HepG2 (cell line): ENCODE measurements around the gene KCNF1. TPM values are rescaled to one million over a fixed set of nuclear protein-coding genes. Genes with fewer than 3 reads are reported as not detected.

ENCODE experiments used
- ATAC-seq: fragments of 200-7000 bp; cut with Tn5 transposase; 3 replicates; pipeline ENCODE4 v1.9.1; 2020; ENCODE audit warnings: mild to moderate bottlenecking, moderate library complexity
- BruUV-seq: library from RNA; stranded (reverse); fragments of 400-500 nt; replicated peaks from 2 replicates; lab custom pipeline; 2021; lab: Mats Ljungman, UMichigan
- CTCF ChIA-PET: fragments of 300-600 bp; formaldehyde crosslinking; extraction: SDS; loops from one replicate; lab custom pipeline; 2021; ENCODE audit warnings: low total read pairs, inconsistent platforms, low intra/inter-chr PET ratio; lab: Yijun Ruan, JAX
- POLR2A ChIA-PET: fragments of 350-600 bp; sonication (Branson Sonifier 250); formaldehyde crosslinking; loops from one replicate; lab custom pipeline; 2020; ENCODE audit warnings: antibody characterized with exemption, inconsistent platforms; lab: Yijun Ruan, JAX
- DNase-seq: peaks from one replicate; pipeline ENCODE4 v3.0.0-alpha.2; 2015; ENCODE audit warnings: low spot score
- FAIRE-seq: peaks from 3 replicates; lab custom pipeline; 2011; peaks lifted over from hg19 to GRCh38; lab: Jason Lieb, UNC
- H2AFZ ChIP-seq: one replicate; pipeline ENCODE4 v1.6.1; 2011; ENCODE audit warnings: low read length, inconsistent platforms
- H3K27ac ChIP-seq: fragments of 300-600 bp; 3 replicates; pipeline ENCODE4 v1.8.0; 2011; ENCODE audit warnings: mixed run types, mild to moderate bottlenecking, mixed read lengths, low read length, inconsistent platforms; ENCODE audit not compliant: insufficient read depth; ENCODE audit errors: extremely low read length
- H3K27me3 ChIP-seq, 2 experiments: fragments of 200-600 bp in 1 of 2; 2 replicates in 1 of 2; 3 replicates in 1 of 2; pipeline versions ENCODE4 v1.6.0 to v1.8.0; 2011; ENCODE audit warnings: low read length in 2 of 2, mild to moderate bottlenecking in 2 of 2, moderate library complexity in 2 of 2, inconsistent platforms in 1 of 2; ENCODE audit not compliant: insufficient read depth in 2 of 2, control insufficient read depth in 1 of 2
- H3K36me3 ChIP-seq, 2 experiments: fragments of 200-600 bp in 1 of 2; replicated peaks in 1 of 2; 2 replicates in 1 of 2; 3 replicates in 1 of 2; pipeline versions ENCODE4 v1.5.1 to v1.8.0; 2011; ENCODE audit warnings: low read length in 2 of 2, inconsistent platforms in 1 of 2; ENCODE audit not compliant: insufficient read depth in 2 of 2, control insufficient read depth in 1 of 2
- H3K4me1 ChIP-seq: 2 replicates; pipeline ENCODE4 v1.5.1; 2012; ENCODE audit warnings: low read length, inconsistent platforms; ENCODE audit not compliant: insufficient read depth
- H3K4me2 ChIP-seq: 2 replicates; pipeline ENCODE4 v1.6.0; 2011; ENCODE audit warnings: low read depth, low read length, inconsistent platforms
- H3K4me3 ChIP-seq, 3 experiments: fragments of 200-600 bp in 1 of 3; sonication (generic), shearing (Covaris generic) in 1 of 3; replicated peaks in 1 of 3; 2 replicates each; pipeline ENCODE4 v1.5.1; 2011 to 2016; ENCODE audit warnings: low read length in 3 of 3, inconsistent platforms in 2 of 3, low read depth in 2 of 3, mild to moderate bottlenecking in 2 of 3, control low read depth in 1 of 3, mixed read lengths in 1 of 3; ENCODE audit not compliant: insufficient read depth in 1 of 3
- H3K79me2 ChIP-seq: one replicate; pipeline ENCODE4 v1.6.1; 2011; ENCODE audit warnings: low read length, inconsistent platforms; ENCODE audit not compliant: insufficient read depth
- H3K9ac ChIP-seq: 2 replicates; pipeline ENCODE4 v1.6.0; 2011; ENCODE audit warnings: mild to moderate bottlenecking, low read depth, low read length, inconsistent platforms; ENCODE audit not compliant: insufficient read depth
- H3K9me3 ChIP-seq: 2 replicates; pipeline ENCODE4 v1.5.1; 2012; ENCODE audit warnings: mild to moderate bottlenecking, low read length
- H4K20me1 ChIP-seq: 2 replicates; pipeline ENCODE4 v1.6.0; 2011; ENCODE audit warnings: inconsistent platforms, mild to moderate bottlenecking, low read length, moderate library complexity; ENCODE audit not compliant: insufficient read depth
- ARHGAP35 ChIP-seq: sonication (generic); formaldehyde crosslinking; IDR thresholded peaks from 2 replicates; pipeline ENCODE4 v1.9.0; 2022; ENCODE audit warnings: mild to moderate bottlenecking, inconsistent platforms, moderate library complexity, missing genetic modification reagents, borderline replicate concordance
- ARNT ChIP-seq: fragments of 450-650 bp; IDR thresholded peaks from 2 replicates; pipeline ENCODE4 v1.6.1; 2017
- CBX1 ChIP-seq: IDR thresholded peaks from one replicate; pipeline ENCODE4 v1.6.1; 2016; ENCODE audit warnings: antibody characterized with exemption, low read depth
- CENPT ChIP-seq: sonication (generic); formaldehyde crosslinking; IDR thresholded peaks from 2 replicates; pipeline ENCODE4 v1.8.0; 2022; ENCODE audit warnings: low read depth, mild to moderate bottlenecking, moderate library complexity, missing genetic modification reagents
- CENPX ChIP-seq: sonication (generic); formaldehyde crosslinking; IDR thresholded peaks from 2 replicates; pipeline ENCODE4 v1.9.0; 2021; ENCODE audit warnings: mild to moderate bottlenecking, missing genetic modification reagents, moderate library complexity
- EZH2 ChIP-seq: conservative IDR thresholded peaks from 2 replicates; pipeline ENCODE4 v1.6.1; 2012; ENCODE audit warnings: mild to moderate bottlenecking, low read depth, low read length, moderate library complexity
- LCORL ChIP-seq, 2 experiments: fragments of 450-650 bp in 1 of 2; sonication (generic) in 1 of 2; formaldehyde crosslinking in 1 of 2; IDR thresholded peaks; 2 replicates each; pipeline versions ENCODE4 v1.5.0 to v1.6.1; 2017 to 2020; ENCODE audit warnings: antibody characterized with exemption in 1 of 2, missing genetic modification reagents in 1 of 2
- MLLT10 ChIP-seq: sonication (generic); formaldehyde crosslinking; IDR thresholded peaks from 2 replicates; pipeline ENCODE4 v1.4.0; 2020; ENCODE audit warnings: missing genetic modification reagents
- MXI1 ChIP-seq: IDR thresholded peaks from 3 replicates; pipeline ENCODE4 v1.6.1; 2012; ENCODE audit warnings: low read depth, low read length, inconsistent platforms, borderline replicate concordance
- NFE2L2 ChIP-seq: fragments of 150-350 bp; IDR thresholded peaks from 2 replicates; pipeline ENCODE4 v1.6.1; 2014; ENCODE audit warnings: low read length
- PCBP2 ChIP-seq: fragments of 200-400 bp; formaldehyde crosslinking; optimal IDR thresholded peaks from 2 replicates; pipeline ENCODE3; 2018; ENCODE audit warnings: low read length, low read depth; ENCODE audit not compliant: poor library complexity, severe bottlenecking
- SMYD3 ChIP-seq: sonication (generic); formaldehyde crosslinking; IDR thresholded peaks from 2 replicates; pipeline ENCODE4 v1.8.1; 2023; ENCODE audit warnings: mild to moderate bottlenecking, missing genetic modification reagents
- SUZ12 ChIP-seq: fragments of 150-350 bp; IDR thresholded peaks from 2 replicates; pipeline ENCODE4 v1.6.1; 2014; ENCODE audit warnings: low read depth, low read length
- TEAD2 ChIP-seq: sonication (generic); formaldehyde crosslinking; IDR thresholded peaks from 2 replicates; pipeline ENCODE4 v1.9.0; 2021; ENCODE audit warnings: missing genetic modification reagents
- U2AF2 ChIP-seq: fragments of 200-400 bp; formaldehyde crosslinking; IDR thresholded peaks from 2 replicates; pipeline ENCODE4 v1.6.1; 2017; ENCODE audit warnings: low read depth, mild to moderate bottlenecking, low read length
- XRCC5 ChIP-seq: fragments of 200-400 bp; formaldehyde crosslinking; optimal IDR thresholded peaks from 2 replicates; pipeline ENCODE3; 2017; ENCODE audit warnings: mild to moderate bottlenecking, low read length
- ZNF331 ChIP-seq: sonication (generic); formaldehyde crosslinking; IDR thresholded peaks from 2 replicates; pipeline ENCODE4 v1.4.0; 2020; ENCODE audit warnings: missing genetic modification reagents
- ZNF333 ChIP-seq: sonication (generic); formaldehyde crosslinking; IDR thresholded peaks from 2 replicates; pipeline ENCODE4 v1.4.0; 2020; ENCODE audit warnings: mild to moderate bottlenecking, missing genetic modification reagents, borderline replicate concordance
- ZNF343 ChIP-seq: sonication (generic); formaldehyde crosslinking; IDR thresholded peaks from 2 replicates; pipeline ENCODE4 v1.4.0; 2020; ENCODE audit warnings: mild to moderate bottlenecking, missing genetic modification reagents
- ZNF777 ChIP-seq: sonication (generic); formaldehyde crosslinking; IDR thresholded peaks from 2 replicates; pipeline ENCODE4 v1.4.0; 2020; ENCODE audit warnings: missing genetic modification reagents
- WGBS: methylation state at CpG from one replicate; pipeline ENCODE4 v1.1.6; 2017; ENCODE audit warnings: low lambda C conversion rate; 5-methylcytosine and 5-hydroxymethylcytosine counted together
- in situ Hi-C: cut with HindIII; loops from 2 replicates; pipeline ENCODE4 v1.10.0; 2017; ENCODE audit warnings: low pct_unique_long_range_greater_than_20kb; ENCODE audit not compliant: extremely low pct_ligation_motif_present
- intact Hi-C: fragments of 100-400 bp; cut with micrococcal nuclease; formaldehyde crosslinking; loops from one replicate; pipeline ENCODE4 v1.10.0; 2022; ENCODE audit not compliant: unreplicated experiment
- polyA plus RNA-seq, 8 experiments: library from polyadenylated mRNA; depleted of rRNA in 3 of 8; stranded (reverse) in 7 of 8; unstranded in 1 of 8; fragments of >200 nt; fragmentation: Illumina TruSeq in 4 of 8; extraction: Trizol in 4 of 8; gene quantifications; 2 replicates each; pipeline versions ENCODE4 v1.2.1 to v1.2.3, GENCODE V29; 2011 to 2016; ENCODE audit warnings: low read depth in 4 of 8, missing spikeins in 1 of 8, mixed read lengths in 1 of 8; ENCODE audit not compliant: insufficient read depth in 1 of 8
- total RNA-seq, 5 experiments: library from RNA; depleted of rRNA; stranded (reverse); fragments of >200 nt; fragmentation: Illumina TruSeq; extraction: Trizol; gene quantifications; 2 replicates each; pipeline ENCODE4 v1.2.3, GENCODE V29; 2016; ENCODE audit warnings: low read depth in 1 of 5
- TF ChIP-seq, protein P1 (sequence below): sonication (generic); formaldehyde crosslinking; IDR thresholded peaks from 2 replicates; pipeline ENCODE4 v1.4.0; 2020; ENCODE audit warnings: mild to moderate bottlenecking, missing genetic modification reagents

The KCNF1 gene
- total and polyA plus RNA-seq, 2 of the 13 experiments (the other 11 are each of a cell fraction or from before 2014, with no cell fraction given), result 0.09 to 0.12 TPM

DNA sequence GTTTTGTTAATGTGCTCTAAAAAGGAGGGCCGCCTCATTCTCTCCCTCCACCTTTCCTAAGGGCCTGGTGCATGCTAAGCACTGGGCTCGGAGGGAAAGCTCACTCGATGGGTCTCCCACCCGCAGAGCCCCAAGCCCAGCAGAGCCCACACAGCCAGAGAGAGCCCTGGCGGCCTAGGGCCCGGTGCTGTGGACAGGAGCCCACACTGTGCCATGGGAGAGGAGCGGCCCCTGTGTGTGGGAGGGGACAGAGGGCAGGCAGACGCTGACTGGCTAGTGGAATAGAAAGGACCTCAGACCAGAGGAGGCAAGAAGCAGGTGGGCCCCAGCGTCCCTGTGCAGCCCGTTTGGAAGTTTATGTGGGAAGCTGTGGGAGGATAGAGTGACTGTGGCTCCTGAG lies 49.4 kb upstream of the KCNF1 start:
- Histone ChIP-seq H3K9me3 (no peaks in the 10 kb centered on the region), H3K4me1 (no peaks in the 10 kb centered on the region), H3K27ac (no peak overlapping the region), H3K36me3 (no peaks in the 10 kb centered on the region), H3K4me3 (no peak overlapping the region), H3K9ac (no peak overlapping the region), H3K79me2 (no peaks in the 10 kb centered on the region), H3K4me2 (no peak overlapping the region), H4K20me1 (no peaks in the 10 kb centered on the region), H3K27me3 (peaks cover 11 to 82% of the 10 kb centered on the region in 2 experiments; a peak in 4 of 5 replicates), H2AFZ (no peak overlapping the region)
- intact Hi-C loops (no loop called here), in situ Hi-C loops (no loop called here)
- DNase-seq (no peak), FAIRE-seq (no peak), ATAC-seq (peak; percentile 66)
- CTCF ChIA-PET, result no interaction called here
- BruUV-seq, result no TSS peak
- POLR2A ChIA-PET, result no interaction called here
- TF ChIP-seq ZNF343 (no peak), U2AF2 (no peak), PCBP2 (no peak), ZNF333 (CRISPR knock-in tag) (no peak), SUZ12 (no peak), SMYD3 (CRISPR knock-in tag) (no peak), XRCC5 (no peak), ARNT (no peak), CENPX (CRISPR knock-in tag) (no peak), ZNF777 (CRISPR knock-in tag) (no peak), TEAD2 (CRISPR knock-in tag) (no peak)
- 11% methylated on average over 10 of the region's 10 CpGs for WGBS

DNA sequence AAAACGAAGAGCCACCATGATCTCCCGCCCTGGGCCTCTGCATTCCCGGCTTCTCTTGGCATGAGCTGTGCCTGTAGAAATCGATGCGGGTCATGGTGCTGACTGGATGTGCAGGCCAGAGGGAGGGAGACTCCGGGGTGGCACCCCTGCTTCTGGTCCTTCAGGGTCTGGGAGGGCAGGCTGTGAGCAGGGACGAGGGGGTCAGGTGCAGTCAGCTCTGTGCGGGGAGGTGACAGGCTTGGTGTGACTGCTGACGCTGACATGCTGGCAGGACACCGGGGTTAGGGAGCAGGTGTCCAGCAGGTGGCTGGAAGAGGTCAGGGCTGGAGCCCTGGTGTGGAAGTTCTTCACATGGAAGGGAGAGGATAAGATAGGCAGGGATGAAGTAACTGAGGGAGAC lies 48.7 kb upstream of the KCNF1 start:
- ATAC-seq (peak; percentile 54), FAIRE-seq (no peak), DNase-seq (no peak)
- ChIA-PET CTCF (interaction anchor here (0.8 kb wide), 1 partner anchor 37 kb away, joined by 3 read pairs; no protein-coding TSS in a partner anchor), POLR2A (no interaction called here)
- in situ Hi-C loops (no loop called here), intact Hi-C loops (no loop called here)
- no peak overlapping the region for H3K4me2 ChIP-seq
- H3K4me3 ChIP-seq, result no peak overlapping the region
- H3K27ac ChIP-seq, result no peak overlapping the region
- no peak overlapping the region for H2AFZ ChIP-seq
- H4K20me1 ChIP-seq, result no peaks in the 10 kb centered on the region
- H3K4me1 ChIP-seq, result no peaks in the 10 kb centered on the region
- no peaks in the 10 kb centered on the region for H3K36me3 ChIP-seq
- no peaks in the 10 kb centered on the region for H3K9me3 ChIP-seq
- no TSS peak for BruUV-seq
- no peaks in the 10 kb centered on the region for H3K79me2 ChIP-seq
- 51% methylated on average over 10 of the region's 10 CpGs for WGBS
- no peak overlapping the region for H3K9ac ChIP-seq
- H3K27me3 ChIP-seq, result peaks cover 11 to 86% of the 10 kb centered on the region in 2 experiments; a peak in 4 of 5 replicates
- no peak for TF ChIP-seq MLLT10 (CRISPR knock-in tag)
- no peak for TF ChIP-seq LCORL (IDR thresholded peaks at IDR 0.05)
- TF ChIP-seq LCORL (CRISPR knock-in tag; IDR thresholded peaks at IDR 0.05), result no peak
- no peak for TF ChIP-seq CENPT (CRISPR knock-in tag)
- no peak for TF ChIP-seq ZNF331 (CRISPR knock-in tag)
- TF ChIP-seq, protein P1, sequence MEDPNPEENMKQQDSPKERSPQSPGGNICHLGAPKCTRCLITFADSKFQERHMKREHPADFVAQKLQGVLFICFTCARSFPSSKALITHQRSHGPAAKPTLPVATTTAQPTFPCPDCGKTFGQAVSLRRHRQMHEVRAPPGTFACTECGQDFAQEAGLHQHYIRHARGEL, result no peak
- no peak for TF ChIP-seq MXI1
- TF ChIP-seq ARHGAP35, result no peak
- no peak for TF ChIP-seq CBX1
- TF ChIP-seq NFE2L2, result no peak
- no peak for TF ChIP-seq EZH2
